CD14-positive monocyte (primary cell): ENCODE data around the gene RAB4B. TPM values are rescaled to one million over a fixed set of nuclear protein-coding genes. Genes with fewer than 3 reads are reported as not detected.

Source experiments
- DNase-seq, 3 donors: peaks; one replicate each; pipeline ENCODE4 v3.0.0-alpha.2; 2011 to 2022
- H2AFZ ChIP-seq: 2 replicates; pipeline ENCODE4 v1.6.0; 2012; ENCODE audit warnings: mild to moderate bottlenecking, low read depth, low read length, inconsistent platforms; ENCODE audit not compliant: insufficient read depth, poor library complexity, severe bottlenecking
- H3K27ac ChIP-seq, 2 donors: 1 replicate in 1 of 2; 2 replicates in 1 of 2; pipeline ENCODE4 v1.5.1; 2012 to 2013; ENCODE audit warnings: low read length in 2 of 2, control low read depth in 1 of 2, inconsistent platforms in 1 of 2, low read depth in 1 of 2, mild to moderate bottlenecking in 1 of 2
- H3K27me3 ChIP-seq, 2 donors: one replicate each; pipeline versions ENCODE4 v1.6.0 to v1.6.1; 2011 to 2013; ENCODE audit warnings: low read length in 2 of 2; ENCODE audit not compliant: control insufficient read depth in 2 of 2, insufficient read depth in 2 of 2
- H3K36me3 ChIP-seq, 2 donors: replicated peaks in 1 of 2; 1 replicate in 1 of 2; 2 replicates in 1 of 2; pipeline versions ENCODE4 v1.5.1 to v1.6.1; 2012 to 2013; ENCODE audit warnings: low read length in 2 of 2, control low read depth in 1 of 2, inconsistent platforms in 1 of 2, mild to moderate bottlenecking in 1 of 2; ENCODE audit not compliant: insufficient read depth in 2 of 2, control insufficient read depth in 1 of 2
- H3K4me1 ChIP-seq, 2 donors: 1 replicate in 1 of 2; 2 replicates in 1 of 2; pipeline versions ENCODE4 v1.5.1 to v1.6.1; 2012 to 2013; ENCODE audit warnings: low read length in 2 of 2, control low read depth in 1 of 2, inconsistent platforms in 1 of 2, mild to moderate bottlenecking in 1 of 2, moderate library complexity in 1 of 2; ENCODE audit not compliant: insufficient read depth in 2 of 2, control insufficient read depth in 1 of 2
- H3K4me2 ChIP-seq: replicated peaks from 2 replicates; pipeline ENCODE3; 2012; ENCODE audit warnings: low read length, moderate library complexity, mild to moderate bottlenecking; ENCODE audit not compliant: poor library complexity, severe bottlenecking; ENCODE audit errors: extremely low read depth
- H3K4me3 ChIP-seq, 3 experiments: fragments of 200-600 bp in 1 of 3; sonication (generic) in 1 of 3; replicated peaks in 1 of 3; 1 replicate in 2 of 3; 2 replicates in 1 of 3; pipeline ENCODE4 v1.5.1; 2011 to 2013; ENCODE audit warnings: low read length in 3 of 3, mild to moderate bottlenecking in 3 of 3, control low read depth in 2 of 3, low read depth in 2 of 3, inconsistent platforms in 1 of 3, moderate library complexity in 1 of 3
- H3K79me2 ChIP-seq: 2 replicates; pipeline ENCODE4 v1.6.0; 2012; ENCODE audit warnings: mild to moderate bottlenecking, control low read depth, inconsistent platforms, low read length, moderate library complexity; ENCODE audit not compliant: insufficient read depth
- H3K9ac ChIP-seq: 2 replicates; pipeline ENCODE4 v1.6.0; 2017; ENCODE audit warnings: low read length, mild to moderate bottlenecking; ENCODE audit not compliant: insufficient read depth, poor library complexity, severe bottlenecking
- H3K9me3 ChIP-seq, 2 donors: replicated peaks in 1 of 2; 1 replicate in 1 of 2; 2 replicates in 1 of 2; pipeline versions ENCODE4 v1.5.1 to v1.6.1; 2012 to 2013; ENCODE audit warnings: low read length in 2 of 2, control low read depth in 1 of 2; ENCODE audit not compliant: control insufficient read depth in 1 of 2, insufficient read depth in 1 of 2
- H4K20me1 ChIP-seq: 2 replicates; pipeline ENCODE4 v1.6.0; 2012; ENCODE audit warnings: mild to moderate bottlenecking, low read length, control low read depth, moderate library complexity; ENCODE audit not compliant: insufficient read depth
- H3K27ac Mint-ChIP-seq, 7 donors: one replicate each; pipeline ENCODE4 v1.8.0; 2020; ENCODE audit warnings: mild to moderate bottlenecking in 7 of 7, mixed read lengths in 7 of 7, moderate library complexity in 6 of 7, inconsistent platforms in 2 of 7
- H3K27me3 Mint-ChIP-seq, 3 donors: one replicate each; pipeline ENCODE4 v1.8.0; 2021 to 2022; ENCODE audit warnings: low read depth in 3 of 3, mild to moderate bottlenecking in 3 of 3, mixed read lengths in 3 of 3, moderate library complexity in 3 of 3, inconsistent platforms in 1 of 3
- H3K36me3 Mint-ChIP-seq, 2 donors: one replicate each; pipeline ENCODE4 v1.8.0; 2020; ENCODE audit warnings: mixed read lengths in 2 of 2, inconsistent platforms in 1 of 2, mild to moderate bottlenecking in 1 of 2
- H3K4me1 Mint-ChIP-seq: one replicate; pipeline ENCODE4 v1.8.0; 2020; ENCODE audit warnings: mild to moderate bottlenecking, mixed read lengths
- H3K4me3 Mint-ChIP-seq, 2 donors: one replicate each; pipeline ENCODE4 v1.8.0; 2020; ENCODE audit warnings: mild to moderate bottlenecking in 2 of 2, mixed read lengths in 2 of 2, moderate library complexity in 1 of 2
- H3K9me3 Mint-ChIP-seq, 7 donors: one replicate each; pipeline ENCODE4 v1.8.0; 2020 to 2022; ENCODE audit warnings: mixed read lengths in 7 of 7, mild to moderate bottlenecking in 6 of 7, moderate library complexity in 6 of 7, inconsistent platforms in 2 of 7
- CTCF ChIP-seq: fragments of 200-600 bp; IDR thresholded peaks from one replicate; pipeline ENCODE4 v1.8.0; 2022; ENCODE audit warnings: antibody characterized with exemption, mild to moderate bottlenecking
- WGBS: methylation state at CpG from one replicate; pipeline ENCODE4 v1.1.5; 2013; ENCODE audit warnings: missing lambda C conversion rate; ENCODE audit not compliant: insufficient coverage; 5-methylcytosine and 5-hydroxymethylcytosine counted together
- intact Hi-C, 2 donors: fragments of 100-400 bp; cut with micrococcal nuclease; formaldehyde crosslinking; loops; one replicate each; pipeline versions ENCODE4 v1.15.0 to v1.15.1; 2023
- polyA plus RNA-seq, 3 donors: library from polyadenylated mRNA; depleted of rRNA in 1 of 3; unstranded in 2 of 3; stranded (reverse) in 1 of 3; fragments of 300-500 nt in 2 of 3; fragments of >200 nt in 1 of 3; fragmentation: Illumina TruSeq in 2 of 3; gene quantifications; 1 replicate in 2 of 3; 2 replicates in 1 of 3; pipeline ENCODE4 v1.2.3, GENCODE V29; 2012 to 2021

The RAB4B gene
- polyA plus RNA-seq, 3 donors = 89.4 to 132 (median 108) TPM

- Histone ChIP-seq H3K79me2 (peaks cover 76% of the 10 kb centered on the region), H4K20me1 (peaks cover 73% of the 10 kb centered on the region), H3K36me3 (peaks cover 31 to 53% of the 10 kb centered on the region in 2 donors), H3K9ac (peak overlapping the region; percentile 16), H3K4me1 (peaks cover 70 to 73% of the 10 kb centered on the region in 2 donors), H2AFZ (no peak overlapping the region), H3K9me3 (no peaks in the 10 kb centered on the region), H3K4me2 (peak overlapping the region; percentile 94), H3K27me3 (no peaks in the 10 kb centered on the region), H3K4me3 (peak overlapping the region in 1 of 3 experiments; percentile 94), H3K27ac (peak overlapping the region; percentile 61 to 67)
- no peak for DNase-seq
- intact Hi-C loops = loop anchor here in 1 of 2 donors (10.0 kb wide), 1 partner anchor 47 kb away; the partner anchor contains the start of genes ACTMAP and SNRPA
- 88% methylated on average over 8 of the region's 13 CpGs for WGBS
- H3K27ac Mint-ChIP-seq = peak overlapping the region in 6 of 7 donors; percentile 76 to 92 (median 88)
- no peaks in the 10 kb centered on the region for H3K9me3 Mint-ChIP-seq
- H3K27me3 Mint-ChIP-seq = peaks cover 0 to 3% (median under 1%) of the 10 kb centered on the region in 3 donors
- H3K4me1 Mint-ChIP-seq = peaks cover 84% of the 10 kb centered on the region
- H3K4me3 Mint-ChIP-seq = peak overlapping the region; percentile 67 to 89
- TF ChIP-seq CTCF = no peak
- H3K36me3 Mint-ChIP-seq = peaks cover 38 to 55% of the 10 kb centered on the region in 2 donors
These were observed 23.6 kb downstream of the RAB4B start for GRCh38 chr19:40801426-40802299.

GRCh38 chr19:40802300-40803169 is 24.5 kb downstream of the RAB4B start:
- no peaks in the 10 kb centered on the region for H3K27me3 ChIP-seq
- H4K20me1 ChIP-seq = peaks cover 82% of the 10 kb centered on the region
- intact Hi-C loops = loop anchor here in 1 of 2 donors (10.0 kb wide), 1 partner anchor 48 kb away; the partner anchor contains the start of genes ACTMAP and SNRPA
- Mint-ChIP-seq H3K36me3 (peaks cover 37 to 55% of the 10 kb centered on the region in 2 donors), H3K4me3 (peak overlapping the region; percentile 67 to 89), H3K27me3 (peaks cover 0 to 3% (median 2%) of the 10 kb centered on the region in 3 donors), H3K9me3 (no peaks in the 10 kb centered on the region), H3K4me1 (peaks cover 82% of the 10 kb centered on the region), H3K27ac (peak overlapping the region; percentile 76 to 92 (median 86))
- H3K27ac ChIP-seq = peak overlapping the region; percentile 61 to 67
- H3K9me3 ChIP-seq = no peaks in the 10 kb centered on the region
- peaks cover 85% of the 10 kb centered on the region for H3K79me2 ChIP-seq
- peaks cover 67 to 74% of the 10 kb centered on the region in 2 donors for H3K4me1 ChIP-seq
- H2AFZ ChIP-seq = no peak overlapping the region
- peak overlapping the region; percentile 94 for H3K4me2 ChIP-seq
- peak in 2 of 3 donors; percentile 25 to 49 for DNase-seq
- peak overlapping the region; percentile 16 for H3K9ac ChIP-seq
- WGBS = 33% methylated on average over 11 of the region's 11 CpGs
- H3K4me3 ChIP-seq = peak overlapping the region in 2 of 3 experiments; percentile 13 to 66
- no peak for TF ChIP-seq CTCF
- H3K36me3 ChIP-seq = peaks cover 36 to 54% of the 10 kb centered on the region in 2 donors
